ENCODE results near the gene CSGALNACT2. TPM values are rescaled to one million over a fixed set of nuclear protein-coding genes. Genes with fewer than 3 reads are reported as not detected.

The CSGALNACT2 gene
- total and polyA plus RNA-seq, 4 experiments from 2014 or later, result 21.1 to 48.2 (median 34.4) TPM

DNA sequence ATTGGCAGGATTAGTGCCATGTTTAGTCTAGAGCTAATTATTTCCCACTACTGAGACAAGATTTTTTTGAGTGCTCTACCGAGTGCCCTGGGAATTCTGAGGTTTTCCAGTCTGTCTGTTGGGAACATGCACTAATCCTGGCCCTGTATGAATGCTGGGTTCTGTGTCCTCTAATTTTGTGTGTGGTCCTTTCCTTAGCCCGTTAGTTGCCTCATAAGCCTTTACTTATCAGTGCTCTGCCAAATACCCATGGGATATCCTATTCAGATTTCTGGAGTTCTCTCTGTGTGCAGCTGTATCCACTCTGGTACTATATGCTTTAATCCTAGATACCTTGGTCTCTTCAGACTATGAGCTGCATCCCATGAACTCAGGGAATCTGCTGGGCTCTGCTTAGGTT is 13.1 kb downstream of the CSGALNACT2 start:
- Mint-ChIP-seq H3K9me3 (peaks cover 0 to 7% (median 1%) of the 10 kb centered on the region in 8 donors), H3K4me1 (peaks cover 43 to 74% (median 59%) of the 10 kb centered on the region in 4 donors), H3K27me3 (no peaks in the 10 kb centered on the region), H3K27ac (peak overlapping the region in 3 of 7 donors; percentile 3 to 66 (median 31)), H3K4me3 (peak overlapping the region in 6 of 8 donors; percentile 17 to 64 (median 38)), H3K36me3 (peaks cover 12 to 32% of the 10 kb centered on the region in 2 donors)
- Histone ChIP-seq H3K4me1 (ENCODE audit: insufficient read depth, low read length) (peaks cover 43% of the 10 kb centered on the region), H3K4me3 (ENCODE audit: low read length in 2 of 2) (no peak overlapping the region), H3K27me3 (ENCODE audit: insufficient read depth, low read length) (no peaks in the 10 kb centered on the region), H3K36me3 (ENCODE audit: insufficient read depth, low read length) (no peaks in the 10 kb centered on the region), H3K27ac (ENCODE audit: low read depth, low read length) (no peak overlapping the region), H3K9me3 (ENCODE audit: control insufficient read depth in 1 of 2, low read length in 2 of 2) (no peaks in the 10 kb centered on the region)
- DNase-seq, result no peak
- ChIA-PET CTCF (ENCODE audit: partially characterized antibody) (no interaction called here), POLR2A (ENCODE audit: partially characterized antibody) (interaction anchor here (5.4 kb wide), 1 partner anchor 12 kb away, joined by 28 read pairs; the partner anchor contains the start of gene CSGALNACT2)
- intact Hi-C loops (cut with micrococcal nuclease), result no loop called here

DNA sequence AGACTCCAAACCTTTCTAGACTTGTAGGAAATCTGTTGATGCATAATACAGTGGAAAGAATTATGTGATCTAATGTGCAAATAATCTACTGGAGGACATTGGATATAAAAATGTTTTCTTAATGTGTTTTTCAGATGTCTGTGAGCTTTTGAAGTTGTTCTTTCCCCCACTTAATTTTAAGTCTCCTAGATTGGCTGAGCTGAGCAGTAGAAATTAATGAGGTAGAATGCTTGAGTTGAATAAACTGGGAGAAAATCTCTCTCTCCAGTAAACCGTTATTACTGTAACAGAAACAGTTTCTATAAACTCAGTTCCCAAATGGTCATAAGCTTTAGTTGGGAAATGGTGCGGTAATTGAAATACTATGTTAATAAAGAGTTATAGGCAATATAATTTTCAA is 15.7 kb downstream of the CSGALNACT2 start:
- peaks cover 0 to 5% (median under 1%) of the 10 kb centered on the region in 8 donors for H3K9me3 Mint-ChIP-seq
- peaks cover 43 to 72% (median 58%) of the 10 kb centered on the region in 4 donors for H3K4me1 Mint-ChIP-seq
- Histone ChIP-seq H3K4me1 (ENCODE audit: insufficient read depth, low read length) (peaks cover 46% of the 10 kb centered on the region), H3K9me3 (ENCODE audit: control insufficient read depth in 1 of 2, low read length in 2 of 2) (no peaks in the 10 kb centered on the region), H3K27me3 (ENCODE audit: insufficient read depth, low read length) (no peaks in the 10 kb centered on the region), H3K36me3 (ENCODE audit: insufficient read depth, low read length) (no peaks in the 10 kb centered on the region), H3K4me3 (ENCODE audit: low read length in 2 of 2) (no peak overlapping the region), H3K27ac (ENCODE audit: low read depth, low read length) (no peak overlapping the region)
- DNase-seq, result no peak
- H3K4me3 Mint-ChIP-seq, result peak overlapping the region in 4 of 8 donors; percentile 1 to 18 (median 4)
- H3K27me3 Mint-ChIP-seq, result no peaks in the 10 kb centered on the region
- ChIA-PET POLR2A (ENCODE audit: partially characterized antibody) (interaction anchor here (1.8 kb wide), 1 partner anchor 15 kb away, joined by 6 read pairs; no protein-coding TSS in a partner anchor), CTCF (ENCODE audit: partially characterized antibody) (interaction anchor here (1.6 to 1.7 kb wide), 2 partner anchors 10 to 21 kb away, joined by 3 to 4 read pairs; no protein-coding TSS in a partner anchor)
- intact Hi-C loops (cut with micrococcal nuclease), result no loop called here
- peaks cover 15 to 19% of the 10 kb centered on the region in 2 donors for H3K36me3 Mint-ChIP-seq
- H3K27ac Mint-ChIP-seq, result peak overlapping the region in 1 of 7 donors; percentile 21

GRCh38 chr10:43155221-43155620 is 17.0 kb downstream of the CSGALNACT2 start:
- no peaks in the 10 kb centered on the region for H3K36me3 ChIP-seq (ENCODE audit: insufficient read depth, low read length)
- peaks cover 40 to 64% (median 53%) of the 10 kb centered on the region in 4 donors for H3K4me1 Mint-ChIP-seq
- H3K27ac ChIP-seq (ENCODE audit: low read depth, low read length), result no peak overlapping the region
- ChIA-PET CTCF (ENCODE audit: partially characterized antibody) (interaction anchor here (1.6 to 1.7 kb wide), 2 partner anchors 11 to 19 kb away, joined by 3 to 4 read pairs; no protein-coding TSS in a partner anchor), POLR2A (ENCODE audit: partially characterized antibody) (interaction anchor here (0.6 to 1.8 kb wide), 3 partner anchors 16 to 227 kb away, joined by 3 to 6 read pairs (median 3); no protein-coding TSS in a partner anchor)
- peaks cover 14 to 18% of the 10 kb centered on the region in 2 donors for H3K36me3 Mint-ChIP-seq
- H3K9me3 ChIP-seq (ENCODE audit: control insufficient read depth in 1 of 2, low read length in 2 of 2), result no peaks in the 10 kb centered on the region
- H3K9me3 Mint-ChIP-seq, result no peaks in the 10 kb centered on the region
- peaks cover 43% of the 10 kb centered on the region for H3K4me1 ChIP-seq (ENCODE audit: insufficient read depth, low read length)
- DNase-seq, result no peak
- H3K27me3 Mint-ChIP-seq, result no peaks in the 10 kb centered on the region
- intact Hi-C loops (cut with micrococcal nuclease), result no loop called here
- no peaks in the 10 kb centered on the region for H3K27me3 ChIP-seq (ENCODE audit: insufficient read depth, low read length)
- H3K4me3 Mint-ChIP-seq, result peak overlapping the region in 2 of 8 donors; percentile 28 to 56
- no peak overlapping the region for H3K4me3 ChIP-seq (ENCODE audit: low read length in 2 of 2)
- peak overlapping the region in 1 of 7 donors; percentile 13 for H3K27ac Mint-ChIP-seq

DNA sequence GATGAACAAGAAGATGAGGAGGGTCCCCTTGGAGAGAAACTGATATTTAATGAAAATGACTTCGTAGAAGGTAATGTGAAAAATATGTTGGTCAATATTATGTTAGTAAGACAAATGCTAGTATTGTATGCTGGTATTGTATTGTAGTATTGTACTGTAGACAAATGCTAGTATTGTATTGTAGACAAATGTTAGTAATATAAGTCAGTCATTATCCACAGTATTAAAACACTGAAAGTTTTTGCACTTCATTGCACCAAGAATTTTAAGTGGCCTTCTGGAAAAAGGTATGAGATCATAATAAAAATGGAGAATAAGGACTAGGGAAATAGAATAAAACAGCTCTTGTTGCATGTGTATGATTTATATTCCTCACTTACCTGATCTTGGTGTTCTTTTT is 17.5 kb downstream of the CSGALNACT2 start:
- Mint-ChIP-seq H3K4me3 (peak overlapping the region in 1 of 8 donors; percentile 56), H3K36me3 (peaks cover 16 to 19% of the 10 kb centered on the region in 2 donors), H3K27me3 (no peaks in the 10 kb centered on the region), H3K27ac (peak overlapping the region in 1 of 7 donors; percentile 13), H3K9me3 (no peaks in the 10 kb centered on the region), H3K4me1 (peaks cover 36 to 60% (median 50%) of the 10 kb centered on the region in 4 donors)
- no peaks in the 10 kb centered on the region for H3K9me3 ChIP-seq (ENCODE audit: control insufficient read depth in 1 of 2, low read length in 2 of 2)
- DNase-seq, result no peak
- ChIA-PET CTCF (ENCODE audit: partially characterized antibody) (no interaction called here), POLR2A (ENCODE audit: partially characterized antibody) (interaction anchor here (0.6 kb wide), 1 partner anchor 16 kb away, joined by 3 read pairs; no protein-coding TSS in a partner anchor)
- H3K27ac ChIP-seq (ENCODE audit: low read depth, low read length), result no peak overlapping the region
- intact Hi-C loops (cut with micrococcal nuclease), result no loop called here
- H3K27me3 ChIP-seq (ENCODE audit: insufficient read depth, low read length), result no peaks in the 10 kb centered on the region
- no peak overlapping the region for H3K4me3 ChIP-seq (ENCODE audit: low read length in 2 of 2)
- H3K36me3 ChIP-seq (ENCODE audit: insufficient read depth, low read length), result peaks cover 3% of the 10 kb centered on the region
- peaks cover 38% of the 10 kb centered on the region for H3K4me1 ChIP-seq (ENCODE audit: insufficient read depth, low read length)

DNA sequence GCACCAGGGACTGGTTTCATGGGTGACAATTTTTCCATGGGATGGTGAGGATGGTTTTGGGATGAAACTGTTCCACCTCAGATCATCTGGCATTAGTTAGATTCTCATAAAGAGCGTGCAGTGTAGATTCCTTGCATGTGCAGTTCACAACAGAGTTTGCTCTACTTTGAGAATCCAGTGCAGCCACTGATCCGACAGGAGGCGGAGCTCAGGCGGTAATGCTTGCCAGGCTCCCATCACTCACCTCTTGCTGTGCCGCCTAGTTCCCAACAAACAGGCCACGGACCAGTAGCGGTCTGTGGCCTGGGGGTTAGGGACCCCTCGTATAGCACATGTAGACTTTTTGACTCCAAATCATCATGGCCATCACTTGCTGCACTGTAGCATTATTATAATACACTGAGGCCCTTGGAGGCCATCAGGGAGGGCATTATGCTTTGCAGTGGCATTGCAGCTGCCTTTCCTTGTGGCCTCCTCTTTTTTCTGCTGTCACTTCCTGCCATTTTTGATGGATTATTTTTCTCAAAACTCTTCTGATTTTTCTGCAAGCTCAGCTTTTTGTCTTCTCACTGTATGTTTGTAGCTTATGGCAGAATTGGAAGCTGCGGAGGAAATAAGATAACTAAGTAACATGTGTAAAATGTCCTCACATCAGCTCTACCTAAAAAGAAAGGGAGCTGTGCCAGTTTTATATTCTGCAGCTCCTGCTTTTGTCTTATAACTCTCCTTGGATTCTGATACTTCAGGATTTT is 18.5 kb downstream of the CSGALNACT2 start:
- Histone ChIP-seq H3K36me3 (ENCODE audit: insufficient read depth, low read length) (peaks cover 12% of the 10 kb centered on the region), H3K27ac (ENCODE audit: low read depth, low read length) (no peak overlapping the region), H3K4me1 (ENCODE audit: insufficient read depth, low read length) (peaks cover 37% of the 10 kb centered on the region), H3K27me3 (ENCODE audit: insufficient read depth, low read length) (no peaks in the 10 kb centered on the region), H3K4me3 (ENCODE audit: low read length in 2 of 2) (no peak overlapping the region), H3K9me3 (ENCODE audit: control insufficient read depth in 1 of 2, low read length in 2 of 2) (no peaks in the 10 kb centered on the region)
- Mint-ChIP-seq H3K4me3 (peak overlapping the region in 2 of 8 donors; percentile 10 to 13), H3K27ac (peak overlapping the region in 1 of 7 donors; percentile 84), H3K36me3 (peaks cover 27 to 29% of the 10 kb centered on the region in 2 donors), H3K4me1 (peaks cover 37 to 60% (median 49%) of the 10 kb centered on the region in 4 donors), H3K27me3 (no peaks in the 10 kb centered on the region), H3K9me3 (no peaks in the 10 kb centered on the region)
- ChIA-PET POLR2A (ENCODE audit: partially characterized antibody) (no interaction called here), CTCF (ENCODE audit: partially characterized antibody) (interaction anchor here (0.7 kb wide), 1 partner anchor 15 kb away, joined by 3 read pairs; no protein-coding TSS in a partner anchor)
- intact Hi-C loops (cut with micrococcal nuclease), result no loop called here
- no peak for DNase-seq

DNA sequence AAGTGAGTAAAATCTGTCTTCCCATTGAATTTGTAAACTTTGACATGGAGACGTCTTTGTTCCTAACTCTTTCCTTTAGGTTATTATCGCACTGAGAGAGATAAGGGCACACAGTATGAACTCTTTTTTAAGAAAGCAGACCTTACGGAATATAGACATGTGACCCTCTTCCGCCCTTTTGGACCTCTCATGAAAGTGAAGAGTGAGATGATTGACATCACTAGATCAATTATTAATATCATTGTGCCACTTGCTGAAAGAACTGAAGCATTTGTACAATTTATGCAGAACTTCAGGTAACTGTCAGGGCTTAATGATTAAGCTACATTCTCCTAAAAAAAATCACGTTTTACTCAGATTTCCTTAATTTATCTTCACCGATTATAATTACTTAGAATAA is 20.4 kb downstream of the CSGALNACT2 start:
- CTCF ChIA-PET (ENCODE audit: partially characterized antibody), result no interaction called here

More for the DNA sequence above, 20.4 kb downstream of the CSGALNACT2 start:
- Mint-ChIP-seq H3K27me3 (no peaks in the 10 kb centered on the region), H3K27ac (no peak overlapping the region), H3K36me3 (peaks cover 40 to 44% of the 10 kb centered on the region in 2 donors), H3K4me1 (peaks cover 39 to 64% (median 45%) of the 10 kb centered on the region in 4 donors), H3K4me3 (no peak overlapping the region), H3K9me3 (no peaks in the 10 kb centered on the region)
- no peak overlapping the region for H3K27ac ChIP-seq (ENCODE audit: low read depth, low read length)
- peaks cover 33% of the 10 kb centered on the region for H3K4me1 ChIP-seq (ENCODE audit: insufficient read depth, low read length)
- DNase-seq, result no peak
- H3K36me3 ChIP-seq (ENCODE audit: insufficient read depth, low read length), result peaks cover 28% of the 10 kb centered on the region
- intact Hi-C loops (cut with micrococcal nuclease), result no loop called here
- no peak overlapping the region for H3K4me3 ChIP-seq (ENCODE audit: low read length in 2 of 2)
- POLR2A ChIA-PET (ENCODE audit: partially characterized antibody), result no interaction called here
- H3K9me3 ChIP-seq (ENCODE audit: control insufficient read depth in 1 of 2, low read length in 2 of 2), result no peaks in the 10 kb centered on the region
- H3K27me3 ChIP-seq (ENCODE audit: insufficient read depth, low read length), result no peaks in the 10 kb centered on the region

Data from CD4-positive, alpha-beta memory T cell (primary cell).